Activated CD4-positive, alpha-beta memory T cell treated with anti-CD3 and anti-CD28 coated beads for 36 hours (primary cell): ENCODE data around the gene RAB11B. TPM values are rescaled to one million over a fixed set of nuclear protein-coding genes. Genes with fewer than 3 reads are reported as not detected.
A peak's percentile ranks its signal among the peaks of the same experiment; 100 is the strongest.
"Not testable (repeated sequence)": the region's sequence is repeated elsewhere in the genome, so short reads cannot be mapped to it uniquely, and the experiment has no call there.

Source experiments
- CTCF ChIA-PET: fragments of 350-600 bp; sonication (Branson Sonifier 250); formaldehyde crosslinking; loops from one replicate; lab custom pipeline; 2021; ENCODE audit warnings: antibody characterized with exemption, inconsistent platforms; lab: Charles Lee
- POLR2A ChIA-PET: fragments of 350-600 bp; sonication (Branson Sonifier 250); formaldehyde crosslinking; loops from one replicate; lab custom pipeline; 2021; ENCODE audit warnings: antibody characterized with exemption; lab: Charles Lee
- DNase-seq: peaks from one replicate; pipeline ENCODE4 v3.0.0-alpha.2; 2020
- H3K27ac Mint-ChIP-seq: one replicate; pipeline ENCODE4 v1.8.0; 2021; ENCODE audit warnings: mixed read lengths
- H3K27me3 Mint-ChIP-seq: one replicate; pipeline ENCODE4 v1.8.0; 2021; ENCODE audit warnings: mixed read lengths
- H3K36me3 Mint-ChIP-seq: one replicate; pipeline ENCODE4 v1.8.0; 2021; ENCODE audit warnings: mixed read lengths
- H3K4me1 Mint-ChIP-seq: one replicate; pipeline ENCODE4 v1.8.0; 2021; ENCODE audit warnings: low read depth, mixed read lengths
- H3K4me3 Mint-ChIP-seq: one replicate; pipeline ENCODE4 v1.8.0; 2021; ENCODE audit warnings: mild to moderate bottlenecking, mixed read lengths
- H3K9me3 Mint-ChIP-seq: one replicate; pipeline ENCODE4 v1.8.0; 2021; ENCODE audit warnings: mixed read lengths
- intact Hi-C: fragments of 100-400 bp; cut with micrococcal nuclease; formaldehyde crosslinking; loops from one replicate; pipeline ENCODE4 v1.15.1; 2023
- total RNA-seq, 2 experiments: library from RNA; stranded (reverse); gene quantifications; one replicate each; pipeline ENCODE4 v1.2.3, GENCODE V29; 2021

RAB11B gene
- total RNA-seq: 10 to 100 TPM; 74.2 to 74.9 TPM

- Mint-ChIP-seq H3K27ac (peak within 1 kb of the TSS; percentile 97), H3K4me3 (peak within 1 kb of the TSS; percentile 92), H3K9me3 (peaks cover 7% of the 10 kb centered on the region), H3K36me3 (peaks cover 3% of the 10 kb centered on the region), H3K27me3 (no peaks in the 10 kb centered on the region), H3K4me1 (peaks cover 19% of the 10 kb centered on the region)
- POLR2A ChIA-PET: interaction anchor here (0.7 to 2.0 kb wide), 3 partner anchors 28 to 188 kb away, joined by 3 to 8 read pairs (median 4); partner anchors contain the start of gene ZNF414
- DNase-seq: peak; percentile 100
- CTCF ChIA-PET: interaction anchor here (0.6 to 1.2 kb wide), 2 partner anchors 36 to 121 kb away, joined by 3 read pairs; no protein-coding TSS in a partner anchor
- intact Hi-C loops: loop anchor here (1.0 to 5.0 kb wide), 7 partner anchors 23 to 442 kb away; partner anchors contain the start of genes HNRNPM, MARCHF2, MBD3L1 and MYO1F
These were observed at the start of gene RAB11B for GRCh38 chr19:8389891-8390616. TSS of gene RAB11B (plus strand) at chr19:8390360. CDS start at chr19:8390417, 57 bp downstream.

- H3K36me3 Mint-ChIP-seq, H3K27me3 Mint-ChIP-seq, H3K27ac Mint-ChIP-seq, intact Hi-C loops, H3K4me3 Mint-ChIP-seq, POLR2A ChIA-PET, DNase-seq, H3K9me3 Mint-ChIP-seq: not testable (repeated sequence)
- H3K4me1 Mint-ChIP-seq: peaks cover 10% of the 10 kb centered on the region
- CTCF ChIA-PET: interaction anchor here (1.0 kb wide), 1 partner anchor 13 kb away, joined by 12 read pairs; no protein-coding TSS in a partner anchor
These were observed 48.7 kb upstream of the RAB11B start for GRCh38 chr19:8341504-8341903.

DNA sequence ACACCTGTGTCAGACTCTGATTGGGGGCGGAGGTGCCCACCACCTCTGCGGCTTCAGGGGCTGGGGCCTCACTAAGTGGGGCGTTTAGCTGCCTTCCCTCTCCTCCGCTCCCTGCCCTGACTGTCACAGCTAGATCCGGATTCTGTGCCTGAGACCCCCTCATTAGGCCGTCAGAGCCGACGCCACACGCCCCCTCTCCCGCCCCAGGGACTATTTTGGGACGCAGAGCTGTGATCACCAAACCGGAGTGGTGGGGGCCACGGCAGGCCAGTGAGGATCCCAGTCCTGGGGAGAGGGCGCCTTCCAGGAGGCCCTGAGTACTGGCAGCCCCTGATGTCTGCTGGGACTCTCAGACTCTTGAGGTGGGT lies 47.9 kb upstream of the RAB11B start:
- Mint-ChIP-seq H3K4me3 (peak overlapping the region; percentile 39), H3K9me3 (no peaks in the 10 kb centered on the region)

GRCh38 chr19:8342684-8343482 lies 47.3 kb upstream of the RAB11B start, which contains the start of gene KANK3:
TSS of gene KANK3 (minus strand) at chr19:8343262. CDS start at chr19:8337828, 5,434 bp downstream.
- peaks cover 10% of the 10 kb centered on the region for H3K4me1 Mint-ChIP-seq
- peak within 1 kb of the TSS; percentile 69 for H3K4me3 Mint-ChIP-seq
- no peak within 1 kb of the TSS for H3K27ac Mint-ChIP-seq
- H3K36me3 Mint-ChIP-seq: no peaks in the 10 kb centered on the region
- POLR2A ChIA-PET: interaction anchor here (1.5 kb wide), 1 partner anchor 9 kb away, joined by 3 read pairs; no protein-coding TSS in a partner anchor
- peak; percentile 97 for DNase-seq
- CTCF ChIA-PET: interaction anchor here (0.6 to 3.2 kb wide), 4 partner anchors 10 to 238 kb away, joined by 3 to 23 read pairs (median 4); partner anchors contain the start of gene MARCHF2
- no peaks in the 10 kb centered on the region for H3K9me3 Mint-ChIP-seq
- intact Hi-C loops: no loop called here
- peaks cover 3% of the 10 kb centered on the region for H3K27me3 Mint-ChIP-seq

More for the DNA sequence above, 47.9 kb upstream of the RAB11B start:
- peaks cover 10% of the 10 kb centered on the region for H3K4me1 Mint-ChIP-seq
- ChIA-PET POLR2A (interaction anchor here (1.5 kb wide), 1 partner anchor 8 kb away, joined by 3 read pairs; no protein-coding TSS in a partner anchor), CTCF (interaction anchor here (0.6 to 3.2 kb wide), 2 partner anchors 11 to 135 kb away, joined by 3 to 23 read pairs; no protein-coding TSS in a partner anchor)
- DNase-seq: no peak
- H3K36me3 Mint-ChIP-seq: no peaks in the 10 kb centered on the region
- H3K27me3 Mint-ChIP-seq: peaks cover 6% of the 10 kb centered on the region
- intact Hi-C loops: no loop called here
- H3K27ac Mint-ChIP-seq: no peak overlapping the region

DNA sequence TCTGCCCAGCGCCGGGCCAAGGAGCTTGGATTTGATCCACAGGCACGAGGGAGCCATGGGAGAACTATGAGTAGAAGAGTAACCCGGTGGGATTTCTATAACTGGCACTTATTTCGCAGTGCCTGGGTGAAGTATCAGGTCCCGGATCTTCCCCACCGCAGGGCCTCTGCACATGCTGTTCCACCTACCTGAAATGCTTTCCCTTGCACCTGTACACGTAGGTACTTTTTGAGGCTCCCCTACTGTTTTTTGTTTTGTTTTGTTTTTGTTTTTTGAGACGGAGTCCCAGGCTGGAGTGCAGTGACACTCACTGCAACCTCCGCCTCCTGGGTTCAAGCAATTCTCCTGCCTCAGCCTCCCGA lies 46.7 kb upstream of the RAB11B start:
- H3K27me3 Mint-ChIP-seq: no peaks in the 10 kb centered on the region
- H3K9me3 Mint-ChIP-seq: no peaks in the 10 kb centered on the region
- intact Hi-C loops: no loop called here
- DNase-seq: no peak
- peaks cover 10% of the 10 kb centered on the region for H3K4me1 Mint-ChIP-seq
- H3K27ac Mint-ChIP-seq: no peak overlapping the region
- H3K4me3 Mint-ChIP-seq: peak overlapping the region; percentile 69
- ChIA-PET POLR2A (interaction anchor here (1.5 kb wide), 1 partner anchor 9 kb away, joined by 3 read pairs; no protein-coding TSS in a partner anchor), CTCF (interaction anchor here (1.1 to 3.2 kb wide), 3 partner anchors 10 to 237 kb away, joined by 3 to 23 read pairs (median 4); partner anchors contain the start of gene MARCHF2)
- H3K36me3 Mint-ChIP-seq: no peaks in the 10 kb centered on the region

GRCh38 chr19:8349629-8350372 lies 40.4 kb upstream of the RAB11B start:
- POLR2A ChIA-PET: not testable (repeated sequence)

DNA sequence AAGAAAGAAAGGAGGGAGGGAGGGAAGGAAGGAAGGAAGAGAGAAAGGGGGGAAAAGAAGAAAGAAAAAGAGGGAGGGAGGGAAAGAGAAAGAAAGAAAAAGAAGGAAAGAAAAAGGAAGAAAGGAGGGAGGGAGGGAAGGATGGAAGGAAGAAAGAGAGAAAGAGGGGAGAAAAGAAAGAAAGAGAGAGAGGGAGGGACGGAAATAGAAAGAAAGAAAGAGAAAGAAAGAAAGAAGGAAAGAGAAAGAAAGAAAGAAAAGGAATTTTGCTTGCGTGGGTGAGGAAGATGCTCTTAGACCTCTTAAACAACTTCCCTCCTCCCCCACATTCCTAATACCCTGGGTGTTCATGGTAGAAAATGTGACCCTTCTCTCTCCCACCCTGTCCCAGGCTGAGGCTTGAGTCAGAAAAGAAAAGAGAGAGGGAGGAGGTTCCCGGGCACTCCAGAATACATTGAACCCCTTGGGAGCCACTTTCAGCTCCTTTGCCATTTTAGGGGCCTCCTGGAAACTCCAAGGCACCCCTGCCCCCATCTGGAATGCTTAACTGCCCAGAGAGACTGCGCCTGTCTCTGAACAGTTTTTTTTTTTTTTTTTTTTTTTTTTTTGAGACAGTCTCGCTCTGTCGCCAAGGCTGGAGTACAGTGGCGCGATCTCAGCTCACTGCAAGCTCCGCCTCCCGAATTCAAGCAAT lies 37.9 kb upstream of the RAB11B start:
- peaks cover 5% of the 10 kb centered on the region for H3K9me3 Mint-ChIP-seq
- no peak overlapping the region for H3K4me3 Mint-ChIP-seq
- intact Hi-C loops: loop anchor here (5.0 kb wide), 1 partner anchor 225 kb away; the partner anchor contains the start of gene MYO1F
- ChIA-PET POLR2A (no interaction called here), CTCF (interaction anchor here (0.8 to 6.7 kb wide), 9 partner anchors 9 to 227 kb away, joined by 3 to 52 read pairs (median 23); partner anchors contain the start of genes KANK3, MARCHF2 and MYO1F)
- H3K4me1 Mint-ChIP-seq: peaks cover 8% of the 10 kb centered on the region
- H3K36me3 Mint-ChIP-seq: no peaks in the 10 kb centered on the region
- DNase-seq: no peak
- H3K27me3 Mint-ChIP-seq: peaks cover 12% of the 10 kb centered on the region
- H3K27ac Mint-ChIP-seq: no peak overlapping the region

More at GRCh38 chr19:8349629-8350372, 40.4 kb upstream of the RAB11B start:
- intact Hi-C loops: loop anchor here (5.0 kb wide), 1 partner anchor 228 kb away; the partner anchor contains the start of gene MYO1F
- H3K4me3 Mint-ChIP-seq, DNase-seq, H3K36me3 Mint-ChIP-seq, H3K9me3 Mint-ChIP-seq, H3K27ac Mint-ChIP-seq, H3K4me1 Mint-ChIP-seq: not testable (repeated sequence)
- H3K27me3 Mint-ChIP-seq: peaks cover 12% of the 10 kb centered on the region
- CTCF ChIA-PET: interaction anchor here (0.6 kb wide), 1 partner anchor 16 kb away, joined by 5 read pairs; no protein-coding TSS in a partner anchor

- H3K27me3 Mint-ChIP-seq: peaks cover 12% of the 10 kb centered on the region
- H3K36me3 Mint-ChIP-seq, POLR2A ChIA-PET, DNase-seq, H3K27ac Mint-ChIP-seq, H3K4me3 Mint-ChIP-seq, H3K4me1 Mint-ChIP-seq, H3K9me3 Mint-ChIP-seq: not testable (repeated sequence)
- CTCF ChIA-PET: interaction anchor here (0.6 to 6.7 kb wide), 15 partner anchors 9 to 423 kb away, joined by 3 to 52 read pairs (median 13); partner anchors contain the start of genes ANGPTL4, KANK3, MARCHF2 and MYO1F
- intact Hi-C loops: loop anchor here (5.0 kb wide), 1 partner anchor 224 kb away; the partner anchor contains the start of gene MYO1F
These were observed 37.3 kb upstream of the RAB11B start for GRCh38 chr19:8352845-8353244.

DNA sequence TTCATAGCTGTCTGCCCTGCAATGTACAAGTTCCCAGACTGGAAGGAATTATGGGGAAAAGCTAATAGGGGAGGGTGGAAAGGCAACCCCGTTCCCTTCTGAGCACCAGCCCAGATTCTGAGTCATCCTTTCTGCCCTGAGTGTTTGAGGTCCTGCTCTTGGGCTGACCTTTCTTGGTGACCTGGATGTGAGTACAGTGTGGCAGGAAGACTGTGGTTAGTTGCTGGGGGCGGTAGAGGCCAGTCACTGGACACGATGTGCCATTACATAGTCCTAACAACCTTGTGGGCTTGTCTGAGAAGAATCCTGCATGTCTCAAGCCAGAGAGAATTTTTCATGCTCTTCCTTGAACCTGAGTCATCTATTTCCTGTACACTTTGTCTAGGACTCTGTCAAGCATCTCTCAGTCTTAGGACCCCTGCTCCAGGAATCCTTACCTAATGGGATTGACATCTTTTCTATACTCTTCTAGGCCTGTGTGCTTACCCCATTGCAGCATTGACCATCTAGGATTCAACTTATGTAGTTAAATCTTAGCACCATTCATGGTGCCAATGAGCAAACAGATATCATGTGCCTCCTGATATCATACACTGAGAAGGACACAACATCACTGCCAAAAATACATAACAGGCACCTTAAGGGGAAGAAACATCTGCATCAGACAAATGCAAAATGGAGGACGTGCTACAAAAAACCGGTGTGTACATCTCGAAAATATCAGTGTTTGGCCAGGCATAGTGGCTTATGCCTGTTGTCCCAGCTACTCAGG lies 34.3 kb upstream of the RAB11B start:
- peak; percentile 19 for DNase-seq
- peaks cover 10% of the 10 kb centered on the region for H3K27me3 Mint-ChIP-seq
- peaks cover 5% of the 10 kb centered on the region for H3K9me3 Mint-ChIP-seq
- peaks cover 8% of the 10 kb centered on the region for H3K4me1 Mint-ChIP-seq
- POLR2A ChIA-PET: no interaction called here
- CTCF ChIA-PET: interaction anchor here (0.9 to 6.7 kb wide), 10 partner anchors 10 to 235 kb away, joined by 3 to 52 read pairs (median 22); partner anchors contain the start of genes ANGPTL4, MARCHF2 and MYO1F
- H3K36me3 Mint-ChIP-seq: no peaks in the 10 kb centered on the region
- no peak overlapping the region for H3K4me3 Mint-ChIP-seq
- H3K27ac Mint-ChIP-seq: no peak overlapping the region
- intact Hi-C loops: loop anchor here (2.0 kb wide), 1 partner anchor 151 kb away; no protein-coding TSS in a partner anchor
